Sigmoid colon (tissue), 7 donors: ENCODE data around the gene DDO. TPM values are rescaled to one million over a fixed set of nuclear protein-coding genes. Genes with fewer than 3 reads are reported as not detected.

ENCODE experiments used
- DNase-seq: peaks from one replicate; pipeline ENCODE4 v3.0.0-alpha.2; 2019
- H3K27ac ChIP-seq, 4 donors: fragments of 200-600 bp; sonication (generic); one replicate each; pipeline ENCODE4 v1.5.1; 2016 to 2019; ENCODE audit warnings: mild to moderate bottlenecking in 1 of 4
- H3K27me3 ChIP-seq, 3 donors: fragments of 200-600 bp; sonication (generic); one replicate each; pipeline ENCODE4 v1.5.1; 2019; ENCODE audit warnings: mild to moderate bottlenecking in 1 of 3
- H3K36me3 ChIP-seq, 4 donors: fragments of 200-600 bp; sonication (generic); one replicate each; pipeline ENCODE4 v1.5.1; 2016 to 2019
- H3K4me1 ChIP-seq, 4 donors: fragments of 200-600 bp; sonication (generic); one replicate each; pipeline ENCODE4 v1.5.1; 2017 to 2019
- H3K4me3 ChIP-seq, 4 donors: fragments of 200-600 bp; sonication (generic); one replicate each; pipeline ENCODE4 v1.5.1; 2017 to 2019; ENCODE audit warnings: mild to moderate bottlenecking in 2 of 4, moderate library complexity in 1 of 4
- H3K9me3 ChIP-seq, 4 donors: fragments of 200-600 bp in 3 of 4; sonication (generic) in 3 of 4; one replicate each; pipeline versions ENCODE4 v1.5.1 to v1.6.1; 2013 to 2019
- EP300 ChIP-seq, 4 donors: sonication (generic); formaldehyde crosslinking; IDR thresholded peaks; one replicate each; pipeline ENCODE4 v1.6.1; 2017; ENCODE audit warnings: antibody characterized with exemption in 4 of 4
- POLR2A ChIP-seq, 2 donors: fragments of 450-650 bp; IDR thresholded peaks; one replicate each; pipeline ENCODE4 v1.6.1; 2016; ENCODE audit warnings: antibody characterized with exemption in 2 of 2, mild to moderate bottlenecking in 2 of 2, moderate library complexity in 2 of 2
- POLR2AphosphoS5 ChIP-seq, 4 donors: sonication (generic); formaldehyde crosslinking; IDR thresholded peaks; one replicate each; pipeline ENCODE4 v1.6.1; 2017; ENCODE audit warnings: antibody characterized with exemption in 4 of 4
- WGBS, 2 donors: extraction: QIAGEN DNeasy Blood & Tissue Kit; methylation state at CpG; one replicate each; pipeline ENCODE4 v1.1.7; 2013; 5-methylcytosine and 5-hydroxymethylcytosine counted together
- intact Hi-C: fragments of 100-400 bp; cut with DNase I; formaldehyde crosslinking; loops from one replicate; pipeline ENCODE4 v1.15.1; 2023
- polyA plus RNA-seq, 3 donors: library from polyadenylated mRNA; stranded (reverse); fragments of 200-250 nt; gene quantifications; one replicate each; pipeline ENCODE4 v1.2.3, GENCODE V29; 2013
- total RNA-seq, 4 donors: library from RNA; depleted of rRNA; stranded (reverse); fragments of >200 nt; gene quantifications; one replicate each; pipeline ENCODE4 v1.1.0, GENCODE V29; 2016
- TF ChIP-seq, protein P1 (sequence below), 4 experiments: fragments of 450-650 bp in 3 of 4; fragments of 200-600 bp in 1 of 4; IDR thresholded peaks; one replicate each; pipeline ENCODE4 v1.5.1; 2016 to 2019; ENCODE audit warnings: antibody characterized with exemption in 4 of 4, mild to moderate bottlenecking in 3 of 4, moderate library complexity in 2 of 4
- donor health status: healthy with polysubstance abuse.
- donor health status: Bipolar disorder and iron deficiency.
- donor health status: healthy.

The DDO gene
- total and polyA plus RNA-seq, 7 donors = 0.96 to 3.6 (median 2.2) TPM

GRCh38 chr6:110440026-110440425 lies 24.7 kb upstream of the DDO start:
- 90% methylated on average over 4 of the region's 4 CpGs for WGBS, 2 donors
- Histone ChIP-seq H3K4me1 (no peaks in the 10 kb centered on the region), H3K27me3 (no peaks in the 10 kb centered on the region), H3K36me3 (no peaks in the 10 kb centered on the region), H3K27ac (no peak overlapping the region), H3K9me3 (no peaks in the 10 kb centered on the region), H3K4me3 (no peak overlapping the region)
- intact Hi-C loops = no loop called here
- TF ChIP-seq POLR2A (IDR thresholded peaks at IDR 0.05) (no peak), EP300 (IDR thresholded peaks at IDR 0.05) (no peak), POLR2AphosphoS5 (IDR thresholded peaks at IDR 0.05) (no peak)
- TF ChIP-seq, protein P1, sequence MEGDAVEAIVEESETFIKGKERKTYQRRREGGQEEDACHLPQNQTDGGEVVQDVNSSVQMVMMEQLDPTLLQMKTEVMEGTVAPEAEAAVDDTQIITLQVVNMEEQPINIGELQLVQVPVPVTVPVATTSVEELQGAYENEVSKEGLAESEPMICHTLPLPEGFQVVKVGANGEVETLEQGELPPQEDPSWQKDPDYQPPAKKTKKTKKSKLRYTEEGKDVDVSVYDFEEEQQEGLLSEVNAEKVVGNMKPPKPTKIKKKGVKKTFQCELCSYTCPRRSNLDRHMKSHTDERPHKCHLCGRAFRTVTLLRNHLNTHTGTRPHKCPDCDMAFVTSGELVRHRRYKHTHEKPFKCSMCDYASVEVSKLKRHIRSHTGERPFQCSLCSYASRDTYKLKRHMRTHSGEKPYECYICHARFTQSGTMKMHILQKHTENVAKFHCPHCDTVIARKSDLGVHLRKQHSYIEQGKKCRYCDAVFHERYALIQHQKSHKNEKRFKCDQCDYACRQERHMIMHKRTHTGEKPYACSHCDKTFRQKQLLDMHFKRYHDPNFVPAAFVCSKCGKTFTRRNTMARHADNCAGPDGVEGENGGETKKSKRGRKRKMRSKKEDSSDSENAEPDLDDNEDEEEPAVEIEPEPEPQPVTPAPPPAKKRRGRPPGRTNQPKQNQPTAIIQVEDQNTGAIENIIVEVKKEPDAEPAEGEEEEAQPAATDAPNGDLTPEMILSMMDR (IDR thresholded peaks at IDR 0.05) = no peak
- DNase-seq = no peak

GRCh38 chr6:110439356-110439755 lies 24.0 kb upstream of the DDO start:
- intact Hi-C loops = no loop called here
- Histone ChIP-seq H3K4me1 (no peaks in the 10 kb centered on the region), H3K4me3 (no peak overlapping the region), H3K27ac (no peak overlapping the region), H3K27me3 (no peaks in the 10 kb centered on the region), H3K36me3 (no peaks in the 10 kb centered on the region), H3K9me3 (no peaks in the 10 kb centered on the region)
- TF ChIP-seq POLR2A (IDR thresholded peaks at IDR 0.05) (no peak), EP300 (IDR thresholded peaks at IDR 0.05) (no peak)
- TF ChIP-seq, protein P1 (IDR thresholded peaks at IDR 0.05) = no peak
- WGBS, 2 donors = 60 to 67% methylated on average over 5 of the region's 5 CpGs
- DNase-seq = no peak

DNA sequence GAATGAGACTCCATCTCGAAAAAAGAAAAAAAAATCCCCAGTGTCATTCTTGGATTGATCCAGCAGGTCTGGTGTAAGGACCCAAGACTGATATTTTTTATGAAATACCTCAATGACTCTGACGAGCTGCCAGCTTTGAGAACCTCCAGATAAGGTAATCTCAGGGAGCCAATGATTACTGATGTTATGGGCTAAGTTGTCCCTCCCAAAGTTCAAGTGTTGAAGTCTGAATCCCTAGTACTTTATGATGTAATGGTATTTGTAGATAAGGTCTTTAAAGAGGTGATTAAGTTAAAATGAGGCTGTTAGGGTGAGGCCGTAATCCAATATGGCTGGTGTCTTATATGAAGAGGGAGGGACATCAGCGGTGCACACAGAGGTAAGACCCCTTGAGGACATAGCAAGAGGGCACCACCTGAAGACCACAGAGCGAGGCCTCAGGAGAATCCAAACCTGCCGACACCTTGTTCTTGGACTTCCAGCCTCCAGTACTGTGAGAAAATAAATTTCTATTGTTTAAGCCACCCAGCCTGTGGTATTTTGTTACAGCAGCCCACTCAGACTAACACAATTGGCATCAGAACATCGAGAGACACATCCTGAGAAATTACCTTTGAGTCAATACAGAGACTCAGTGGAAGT lies 19.7 kb upstream of the DDO start:
- H3K36me3 ChIP-seq = no peaks in the 10 kb centered on the region
- no peaks in the 10 kb centered on the region for H3K9me3 ChIP-seq
- intact Hi-C loops = no loop called here
- no peak overlapping the region for H3K27ac ChIP-seq
- H3K4me1 ChIP-seq = no peaks in the 10 kb centered on the region
- H3K27me3 ChIP-seq = no peaks in the 10 kb centered on the region
- WGBS, 2 donors = 79 to 88% methylated on average over 7 of the region's 7 CpGs
- no peak for DNase-seq
- H3K4me3 ChIP-seq = no peak overlapping the region
- TF ChIP-seq EP300 (IDR thresholded peaks at IDR 0.05) = no peak
- TF ChIP-seq POLR2A (IDR thresholded peaks at IDR 0.05) = no peak
- TF ChIP-seq, protein P1 (IDR thresholded peaks at IDR 0.05) = no peak
- no peak for TF ChIP-seq POLR2AphosphoS5 (IDR thresholded peaks at IDR 0.05)

DNA sequence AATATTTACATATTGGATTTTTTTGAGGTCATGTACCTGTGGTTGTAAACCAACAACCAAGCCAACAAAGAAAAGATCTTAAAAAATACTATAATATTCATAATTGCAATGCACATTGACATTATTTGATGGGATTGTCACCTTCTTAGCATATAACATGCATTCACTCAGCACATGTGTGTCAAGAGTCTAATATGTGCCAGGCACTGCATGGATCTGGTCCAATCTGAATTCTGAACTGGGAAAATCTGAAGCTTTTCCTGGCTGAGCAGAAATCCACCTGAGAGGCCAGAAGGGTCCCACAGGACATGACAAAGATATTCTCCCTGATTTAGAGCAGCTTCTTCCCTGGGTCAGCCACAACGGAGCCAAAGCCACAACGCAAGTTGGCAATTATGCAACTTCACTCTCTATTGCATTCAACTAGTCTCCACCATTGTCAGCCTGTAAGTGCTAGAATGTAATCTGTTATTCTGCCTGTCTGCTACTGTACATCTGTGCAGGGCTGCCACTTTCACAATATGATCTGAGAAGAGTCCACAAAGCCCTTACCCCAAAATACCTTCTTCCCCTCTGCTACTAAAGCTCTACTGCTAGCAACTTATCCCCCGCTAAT lies 17.0 kb upstream of the DDO start:
- H3K27me3 ChIP-seq = no peaks in the 10 kb centered on the region
- H3K9me3 ChIP-seq = no peaks in the 10 kb centered on the region
- no peak for DNase-seq
- H3K36me3 ChIP-seq = no peaks in the 10 kb centered on the region
- H3K4me3 ChIP-seq = no peak overlapping the region
- 85 to 91% methylated on average over 3 of the region's 3 CpGs for WGBS, 2 donors
- intact Hi-C loops = no loop called here
- H3K27ac ChIP-seq = no peak overlapping the region
- TF ChIP-seq POLR2AphosphoS5 (IDR thresholded peaks at IDR 0.05) = no peak
- no peak for TF ChIP-seq POLR2A (IDR thresholded peaks at IDR 0.05)
- TF ChIP-seq, protein P1 (IDR thresholded peaks at IDR 0.05) = no peak
- TF ChIP-seq EP300 (IDR thresholded peaks at IDR 0.05) = no peak
- no peaks in the 10 kb centered on the region for H3K4me1 ChIP-seq
